H1 (cell line): ENCODE results near the gene VPS51. TPM values are rescaled to one million over a fixed set of nuclear protein-coding genes. Genes with fewer than 3 reads are reported as not detected.

Experiments
- CHD7 ChIP-seq: fragments of 300-600 bp; sonication (generic); IDR thresholded peaks from 2 replicates; pipeline ENCODE4 v1.7.1; 2012; ENCODE audit warnings: low read length, moderate library complexity, mild to moderate bottlenecking, inconsistent platforms; ENCODE audit not compliant: insufficient replicate concordance
- TAF1 ChIP-seq: IDR thresholded peaks from 2 replicates; pipeline ENCODE4 v1.6.1; 2011; ENCODE audit warnings: mild to moderate bottlenecking, low read depth, low read length
- YY1 ChIP-seq: IDR thresholded peaks from 2 replicates; pipeline ENCODE4 v1.6.1; 2011; ENCODE audit warnings: low read depth, mild to moderate bottlenecking, low read length
- ZNF274 ChIP-seq: IDR thresholded peaks from 2 replicates; pipeline ENCODE4 v1.7.0; 2012; ENCODE audit warnings: low read length, borderline replicate concordance; ENCODE audit errors: extremely low read depth
- polyA plus RNA-seq, 7 experiments: library from polyadenylated mRNA; depleted of rRNA in 3 of 7; stranded (reverse) in 5 of 7; unstranded in 2 of 7; fragments of >200 nt in 5 of 7; fragments of 200-250 nt in 2 of 7; gene quantifications; 1 replicate in 5 of 7; 2 replicates in 1 of 7; 4 replicates in 1 of 7; pipeline versions ENCODE4 v1.2.1 to v1.2.3, GENCODE V29; 2011 to 2013; ENCODE audit warnings: missing spikeins in 2 of 7, mixed read lengths in 2 of 7
- total RNA-seq: library from RNA; stranded (reverse); fragmentation: NEBNext Ultra II Directional; extraction: Animal tissue kit (Norgen Biotek cat#: 25700); gene quantifications from 2 replicates; pipeline ENCODE4 v1.2.1, GENCODE V29; 2021
- TF ChIP-seq, protein P1 (sequence below): IDR thresholded peaks from 2 replicates; pipeline ENCODE4 v1.6.1; 2011; ENCODE audit warnings: low read length, improper control_type of control experiment

Gene VPS51
- total and polyA plus RNA-seq, 2 of the 8 experiments (the other 6 are each of a cell fraction or from before 2014, with no cell fraction given), result 97.4 to 142 TPM

DNA sequence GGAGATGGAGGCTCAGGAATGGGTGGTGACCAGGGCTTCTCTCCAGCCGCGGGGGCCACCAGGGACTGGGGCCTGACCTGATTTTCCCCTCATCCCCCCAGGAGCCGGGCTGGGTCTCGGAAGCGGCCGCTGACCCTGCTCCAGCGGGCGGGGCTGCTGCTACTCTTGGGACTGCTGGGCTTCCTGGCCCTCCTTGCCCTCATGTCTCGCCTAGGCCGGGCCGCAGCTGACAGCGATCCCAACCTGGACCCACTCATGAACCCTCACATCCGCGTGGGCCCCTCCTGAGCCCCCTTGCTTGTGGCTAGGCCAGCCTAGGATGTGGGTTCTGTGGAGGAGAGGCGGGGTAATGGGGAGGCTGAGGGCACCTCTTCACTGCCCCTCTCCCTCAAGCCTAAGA lies 8.2 kb upstream of the VPS51 start (continued):
- TF ChIP-seq CHD7 (no peak), TAF1 (no peak), YY1 (no peak), ZNF274 (no peak)
- TF ChIP-seq, protein P1, sequence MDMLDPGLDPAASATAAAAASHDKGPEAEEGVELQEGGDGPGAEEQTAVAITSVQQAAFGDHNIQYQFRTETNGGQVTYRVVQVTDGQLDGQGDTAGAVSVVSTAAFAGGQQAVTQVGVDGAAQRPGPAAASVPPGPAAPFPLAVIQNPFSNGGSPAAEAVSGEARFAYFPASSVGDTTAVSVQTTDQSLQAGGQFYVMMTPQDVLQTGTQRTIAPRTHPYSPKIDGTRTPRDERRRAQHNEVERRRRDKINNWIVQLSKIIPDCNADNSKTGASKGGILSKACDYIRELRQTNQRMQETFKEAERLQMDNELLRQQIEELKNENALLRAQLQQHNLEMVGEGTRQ, result no peak
